ENCODE data around the gene LPIN2. TPM values are rescaled to one million over a fixed set of nuclear protein-coding genes. Genes with fewer than 3 reads are reported as not detected.

The LPIN2 gene
- polyA plus RNA-seq, 1 experiment: 27.3 TPM

GRCh38 chr18:2997429-2997828 lies 15.5 kb downstream of the LPIN2 start:
- TF ChIP-seq CTCF (IDR thresholded peaks at IDR 0.05; ENCODE audit: insufficient read depth, low read depth, low read length): no peak
- no peak overlapping the region for H3K4me3 ChIP-seq (ENCODE audit: low read depth, low read length)
- DNase-seq (ENCODE audit: low read depth): no peak
- POLR2A ChIA-PET: no interaction called here
- H3K27me3 ChIP-seq (ENCODE audit: control insufficient read depth, insufficient read depth, low read length): no peaks in the 10 kb centered on the region
- CTCF ChIA-PET: interaction anchor here (1.1 to 1.4 kb wide), 4 partner anchors 11 to 248 kb away, joined by 3 to 5 read pairs (median 4); no protein-coding TSS in a partner anchor
- no peaks in the 10 kb centered on the region; the same call in 1 of the 2 replicates for H3K36me3 ChIP-seq (ENCODE audit: control insufficient read depth, insufficient read depth, low read length)

GRCh38 chr18:2994603-2995432 lies 18.1 kb downstream of the LPIN2 start:
- no peaks in the 10 kb centered on the region for H3K36me3 ChIP-seq (ENCODE audit: control insufficient read depth, insufficient read depth, low read length)
- DNase-seq (ENCODE audit: low read depth): no peak
- no peaks in the 10 kb centered on the region for H3K27me3 ChIP-seq (ENCODE audit: control insufficient read depth, insufficient read depth, low read length)
- POLR2A ChIA-PET: interaction anchor here (0.6 to 0.8 kb wide), 2 partner anchors 14 to 664 kb away, joined by 4 to 10 read pairs; no protein-coding TSS in a partner anchor
- TF ChIP-seq CTCF (IDR thresholded peaks at IDR 0.05; ENCODE audit: insufficient read depth, low read depth, low read length): peak; percentile 22; the same call in 1 of the 2 replicates
- no peak overlapping the region for H3K4me3 ChIP-seq (ENCODE audit: low read depth, low read length)
- CTCF ChIA-PET: interaction anchor here (0.6 to 2.2 kb wide), 6 partner anchors 10 to 134 kb away, joined by 3 to 7 read pairs (median 5); no protein-coding TSS in a partner anchor

DNA sequence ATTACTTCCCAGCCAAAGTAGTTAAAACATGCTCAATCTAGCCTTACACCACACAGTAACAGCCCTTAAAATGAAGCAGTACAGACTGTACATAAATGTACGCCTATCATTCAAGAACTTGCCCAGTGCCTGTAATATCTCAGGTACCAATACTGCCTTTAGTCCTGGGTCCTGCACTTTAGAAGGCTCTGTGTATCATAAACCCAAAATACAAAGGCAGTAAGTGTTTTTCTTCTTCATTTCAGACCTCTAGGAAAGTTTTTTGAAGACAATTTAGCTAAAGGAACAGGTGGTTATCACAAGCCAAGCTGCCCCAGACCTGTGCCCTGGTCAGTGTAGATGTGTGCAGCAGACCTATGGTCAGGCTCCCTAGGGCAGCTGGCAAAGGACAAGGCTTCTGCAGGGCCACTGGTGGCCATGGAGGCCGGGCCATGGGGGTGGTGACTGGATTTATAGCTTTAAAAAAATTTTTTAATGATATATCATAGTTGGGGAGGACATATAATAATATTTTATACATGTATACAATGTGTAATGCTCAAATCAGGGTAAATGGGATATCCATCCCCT lies 18.8 kb downstream of the LPIN2 start:
- Histone ChIP-seq H3K4me3 (ENCODE audit: low read depth, low read length) (no peak overlapping the region), H3K36me3 (ENCODE audit: control insufficient read depth, insufficient read depth, low read length) (no peaks in the 10 kb centered on the region), H3K27me3 (ENCODE audit: control insufficient read depth, insufficient read depth, low read length) (no peaks in the 10 kb centered on the region)
- DNase-seq (ENCODE audit: low read depth): no peak
- ChIA-PET CTCF (interaction anchor here (0.6 to 2.2 kb wide), 7 partner anchors 9 to 135 kb away, joined by 3 to 7 read pairs (median 4); no protein-coding TSS in a partner anchor), POLR2A (interaction anchor here (0.8 kb wide), 1 partner anchor 14 kb away, joined by 10 read pairs; no protein-coding TSS in a partner anchor)
- TF ChIP-seq CTCF (IDR thresholded peaks at IDR 0.05; ENCODE audit: insufficient read depth, low read depth, low read length): no peak

DNA sequence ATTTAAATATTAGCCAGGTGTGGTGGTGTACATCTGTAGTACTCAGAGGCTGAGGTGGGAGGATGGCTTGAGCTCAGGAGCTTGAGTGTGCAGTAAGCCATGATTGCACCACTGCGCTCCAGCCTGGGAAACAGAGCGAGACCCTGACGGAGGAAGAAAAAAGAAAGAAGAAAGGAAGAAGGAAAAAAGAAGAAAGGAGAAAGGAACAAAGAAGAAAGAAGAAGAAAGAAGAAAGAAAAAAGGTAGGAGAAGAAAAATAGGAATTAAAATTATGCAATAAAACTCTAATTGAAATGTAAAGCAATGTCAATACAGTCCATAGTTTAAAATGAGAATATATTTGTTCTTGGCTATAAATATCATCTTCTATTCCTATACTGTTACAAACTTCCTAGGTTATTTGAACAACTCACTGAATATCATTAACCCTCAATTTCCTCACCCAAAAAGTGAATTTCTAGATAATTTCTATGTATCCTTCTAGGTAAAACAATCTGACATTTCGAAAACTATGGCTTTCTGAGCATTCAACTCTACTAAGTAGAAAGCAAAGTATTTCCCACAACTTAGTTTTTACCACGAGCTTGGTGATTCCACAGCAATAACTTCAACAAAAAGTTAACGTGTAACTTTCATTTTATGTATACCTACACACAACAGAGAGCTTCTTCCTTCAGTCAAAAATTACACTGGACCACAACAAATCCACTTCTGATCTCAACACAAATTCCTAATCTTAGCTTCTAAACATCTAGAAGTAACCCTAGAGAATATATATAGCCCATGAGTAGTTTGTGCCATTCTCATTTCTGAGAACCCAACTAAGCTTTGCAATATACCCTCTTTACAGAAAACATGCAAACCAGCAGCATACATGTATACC lies 19.7 kb downstream of the LPIN2 start:
- Histone ChIP-seq H3K27me3 (ENCODE audit: control insufficient read depth, insufficient read depth, low read length) (no peaks in the 10 kb centered on the region), H3K4me3 (ENCODE audit: low read depth, low read length) (no peak overlapping the region), H3K36me3 (ENCODE audit: control insufficient read depth, insufficient read depth, low read length) (no peaks in the 10 kb centered on the region)
- no peak for TF ChIP-seq CTCF (IDR thresholded peaks at IDR 0.05; ENCODE audit: insufficient read depth, low read depth, low read length)
- CTCF ChIA-PET: interaction anchor here (0.5 to 2.2 kb wide), 6 partner anchors 8 to 136 kb away, joined by 3 to 7 read pairs (median 4); no protein-coding TSS in a partner anchor
- no peak for DNase-seq (ENCODE audit: low read depth)
- POLR2A ChIA-PET: no interaction called here
